Dedifferentiated amniotic fluid mesenchymal stem cell (primary cell): ENCODE results near the gene FKBP10.
A peak's percentile ranks its signal among the peaks of the same experiment; 100 is the strongest.
"Not testable (repeated sequence)": the region's sequence is repeated elsewhere in the genome, so short reads cannot be mapped to it uniquely, and the experiment has no call there.

Source experiments
- DNase-seq: peaks from one replicate; pipeline ENCODE4 v3.0.0-alpha.2; 2016; ENCODE audit errors: extremely low spot score

The FKBP10 gene

GRCh38 chr17:41810659-41811548, 1.9 kb upstream of the FKBP10 start:
- no peak for DNase-seq

- DNase-seq: peak; percentile 61
Measured at GRCh38 chr17:41811549-41812380, 1.0 kb upstream of the FKBP10 start, which contains the start of gene P3H4. TSS of gene P3H4 (minus strand) at chr17:41811949. CDS start at chr17:41811915, 34 bp downstream.

GRCh38 chr17:41813152-41813680, 412 bp downstream of the FKBP10 start:
- DNase-seq: no peak

GRCh38 chr17:41813699-41814124, 908 bp downstream of the FKBP10 start:
- no peak for DNase-seq

GRCh38 chr17:41814195-41814594, 1.4 kb downstream of the FKBP10 start:
- DNase-seq: no peak

- no peak for DNase-seq
Measured at GRCh38 chr17:41816637-41817320, 4.0 kb downstream of the FKBP10 start.

GRCh38 chr17:41818024-41818423, 5.2 kb downstream of the FKBP10 start:
- no peak for DNase-seq

GRCh38 chr17:41821776-41822175, 9.0 kb downstream of the FKBP10 start:
- DNase-seq: no peak

GRCh38 chr17:41822216-41823140, 9.7 kb downstream of the FKBP10 start:
- DNase-seq: no peak

- DNase-seq: no peak
Measured at GRCh38 chr17:41823141-41823524, 10.3 kb downstream of the FKBP10 start.

- no peak for DNase-seq
Measured at GRCh38 chr17:41823580-41823979, 10.8 kb downstream of the FKBP10 start.

- no peak for DNase-seq
Measured at GRCh38 chr17:41824086-41824485, 11.3 kb downstream of the FKBP10 start.

GRCh38 chr17:41825175-41825845, 12.5 kb downstream of the FKBP10 start:
- no peak for DNase-seq

GRCh38 chr17:41829961-41830360, 17.2 kb downstream of the FKBP10 start:
- DNase-seq: not testable (repeated sequence)

GRCh38 chr17:41835214-41835799, 22.5 kb downstream of the FKBP10 start:
- no peak for DNase-seq

- DNase-seq: no peak
Measured at GRCh38 chr17:41835800-41836549, 23.2 kb downstream of the FKBP10 start, which contains the start of gene NT5C3B. TSS of gene NT5C3B (minus strand) at chr17:41836232. CDS start at chr17:41836193, 39 bp downstream.

GRCh38 chr17:41836550-41837196, 23.9 kb downstream of the FKBP10 start:
- DNase-seq: no peak
